PFSK-1 (cell line): Measurements from ENCODE around the gene CCP110.

ENCODE experiments used
- FOXP2 ChIP-seq: optimal IDR thresholded peaks from 2 replicates; pipeline ENCODE3; 2011; ENCODE audit warnings: borderline replicate concordance, control low read depth, inconsistent platforms; ENCODE audit not compliant: insufficient read depth; ENCODE audit errors: extremely low read length, extremely low read depth
- POLR2AphosphoS5 ChIP-seq: IDR thresholded peaks from 2 replicates; pipeline ENCODE4 v1.6.1; 2012; ENCODE audit warnings: low read depth, mild to moderate bottlenecking, control low read depth, low read length, moderate library complexity
- SIN3A ChIP-seq: IDR thresholded peaks from 2 replicates; pipeline ENCODE4 v1.6.1; 2012; ENCODE audit warnings: mild to moderate bottlenecking, low read length, moderate library complexity, borderline replicate concordance; ENCODE audit not compliant: insufficient read depth
- TAF1 ChIP-seq: IDR thresholded peaks from 2 replicates; pipeline ENCODE4 v1.6.1; 2012; ENCODE audit warnings: low read length, control low read depth, borderline replicate concordance; ENCODE audit not compliant: insufficient read depth
- TF ChIP-seq, protein P1 (sequence below), 2 experiments: IDR thresholded peaks; 2 replicates each; pipeline versions ENCODE4 v1.6.1 to v1.8.0; 2011 to 2012; ENCODE audit warnings: low read depth in 2 of 2, low read length in 2 of 2, control low read depth in 1 of 2, inconsistent platforms in 1 of 2, mild to moderate bottlenecking in 1 of 2, moderate library complexity in 1 of 2; ENCODE audit not compliant: insufficient read depth in 1 of 2

Gene CCP110

DNA sequence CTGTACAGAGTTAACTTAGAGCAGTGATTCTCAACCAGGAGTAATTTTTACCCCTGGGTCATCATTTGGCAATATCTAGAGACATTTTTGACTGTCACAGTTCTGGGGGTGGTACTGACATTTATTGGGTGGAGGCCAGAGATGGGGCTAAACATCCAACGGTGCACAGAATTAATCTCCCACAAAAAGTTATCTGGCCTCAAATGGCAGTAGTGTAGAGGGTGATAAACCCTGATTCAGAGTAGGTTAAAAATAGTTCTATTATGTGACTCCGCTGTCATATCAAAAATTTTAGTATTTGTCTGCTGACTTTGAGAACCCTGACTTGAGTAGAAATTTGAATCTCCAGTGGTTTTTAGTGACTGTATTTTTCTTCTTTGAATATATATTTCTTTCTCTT, 50.9 kb downstream of the CCP110 start:
- TF ChIP-seq TAF1 (no peak), POLR2AphosphoS5 (no peak)

- TF ChIP-seq, protein P1, sequence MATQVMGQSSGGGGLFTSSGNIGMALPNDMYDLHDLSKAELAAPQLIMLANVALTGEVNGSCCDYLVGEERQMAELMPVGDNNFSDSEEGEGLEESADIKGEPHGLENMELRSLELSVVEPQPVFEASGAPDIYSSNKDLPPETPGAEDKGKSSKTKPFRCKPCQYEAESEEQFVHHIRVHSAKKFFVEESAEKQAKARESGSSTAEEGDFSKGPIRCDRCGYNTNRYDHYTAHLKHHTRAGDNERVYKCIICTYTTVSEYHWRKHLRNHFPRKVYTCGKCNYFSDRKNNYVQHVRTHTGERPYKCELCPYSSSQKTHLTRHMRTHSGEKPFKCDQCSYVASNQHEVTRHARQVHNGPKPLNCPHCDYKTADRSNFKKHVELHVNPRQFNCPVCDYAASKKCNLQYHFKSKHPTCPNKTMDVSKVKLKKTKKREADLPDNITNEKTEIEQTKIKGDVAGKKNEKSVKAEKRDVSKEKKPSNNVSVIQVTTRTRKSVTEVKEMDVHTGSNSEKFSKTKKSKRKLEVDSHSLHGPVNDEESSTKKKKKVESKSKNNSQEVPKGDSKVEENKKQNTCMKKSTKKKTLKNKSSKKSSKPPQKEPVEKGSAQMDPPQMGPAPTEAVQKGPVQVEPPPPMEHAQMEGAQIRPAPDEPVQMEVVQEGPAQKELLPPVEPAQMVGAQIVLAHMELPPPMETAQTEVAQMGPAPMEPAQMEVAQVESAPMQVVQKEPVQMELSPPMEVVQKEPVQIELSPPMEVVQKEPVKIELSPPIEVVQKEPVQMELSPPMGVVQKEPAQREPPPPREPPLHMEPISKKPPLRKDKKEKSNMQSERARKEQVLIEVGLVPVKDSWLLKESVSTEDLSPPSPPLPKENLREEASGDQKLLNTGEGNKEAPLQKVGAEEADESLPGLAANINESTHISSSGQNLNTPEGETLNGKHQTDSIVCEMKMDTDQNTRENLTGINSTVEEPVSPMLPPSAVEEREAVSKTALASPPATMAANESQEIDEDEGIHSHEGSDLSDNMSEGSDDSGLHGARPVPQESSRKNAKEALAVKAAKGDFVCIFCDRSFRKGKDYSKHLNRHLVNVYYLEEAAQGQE (IDR thresholded peaks at IDR 0.05; ENCODE audit: insufficient read depth in 1 of 2, low read depth in 2 of 2, low read length in 2 of 2) = no peak
- TF ChIP-seq POLR2AphosphoS5 (no peak), TAF1 (no peak)
Observed at GRCh38 chr16:19578378-19578971, 54.7 kb downstream of the CCP110 start.

- TF ChIP-seq SIN3A (no peak), TAF1 (no peak), FOXP2 (no peak), POLR2AphosphoS5 (no peak)
- TF ChIP-seq, protein P1 (IDR thresholded peaks at IDR 0.05; ENCODE audit: insufficient read depth in 1 of 2, low read depth in 2 of 2, low read length in 2 of 2) = no peak
Observed at GRCh38 chr16:19582050-19582831, 58.5 kb downstream of the CCP110 start.

GRCh38 chr16:19583665-19584300, 60.0 kb downstream of the CCP110 start:
- TF ChIP-seq TAF1 = no peak
- TF ChIP-seq, protein P1 (IDR thresholded peaks at IDR 0.05; ENCODE audit: insufficient read depth in 1 of 2, low read depth in 2 of 2, low read length in 2 of 2) = no peak
- no peak for TF ChIP-seq POLR2AphosphoS5
- TF ChIP-seq FOXP2 = no peak
- no peak for TF ChIP-seq SIN3A

GRCh38 chr16:19588661-19589060, 64.9 kb downstream of the CCP110 start:
- TF ChIP-seq FOXP2 (no peak), POLR2AphosphoS5 (no peak), TAF1 (no peak), SIN3A (no peak)
- TF ChIP-seq, protein P1 (IDR thresholded peaks at IDR 0.05; ENCODE audit: insufficient read depth in 1 of 2, low read depth in 2 of 2, low read length in 2 of 2) = no peak
